HG03175 (cell line): ENCODE data around the gene LRBA.

ENCODE experiments used
- ATAC-seq: cut with Tn5 transposase; IDR thresholded peaks from one replicate; pipeline ENCODE4 v1.9.1; 2021; ENCODE audit warnings: mild to moderate bottlenecking, moderate library complexity; ENCODE audit not compliant: unreplicated experiment

LRBA gene

DNA sequence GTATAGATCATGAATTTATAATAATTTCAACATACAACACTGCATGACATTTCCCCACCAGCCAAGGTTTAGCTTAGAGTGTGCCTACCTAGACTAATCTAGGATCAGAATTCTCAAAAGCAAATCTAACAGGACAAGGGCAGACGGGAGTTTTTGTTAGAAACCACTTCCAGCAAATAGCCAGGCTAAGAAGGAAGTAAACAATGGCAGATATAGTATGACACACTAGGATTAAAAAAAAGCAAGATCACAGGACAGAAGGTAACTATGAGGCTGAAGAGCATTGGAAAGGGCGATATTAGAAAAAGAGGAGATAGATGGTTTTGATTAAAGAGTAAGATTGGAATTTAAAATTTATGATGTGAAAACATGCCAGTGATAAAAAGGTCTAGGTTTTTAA lies 124.8 kb downstream of the LRBA start:
- ATAC-seq, result no peak

DNA sequence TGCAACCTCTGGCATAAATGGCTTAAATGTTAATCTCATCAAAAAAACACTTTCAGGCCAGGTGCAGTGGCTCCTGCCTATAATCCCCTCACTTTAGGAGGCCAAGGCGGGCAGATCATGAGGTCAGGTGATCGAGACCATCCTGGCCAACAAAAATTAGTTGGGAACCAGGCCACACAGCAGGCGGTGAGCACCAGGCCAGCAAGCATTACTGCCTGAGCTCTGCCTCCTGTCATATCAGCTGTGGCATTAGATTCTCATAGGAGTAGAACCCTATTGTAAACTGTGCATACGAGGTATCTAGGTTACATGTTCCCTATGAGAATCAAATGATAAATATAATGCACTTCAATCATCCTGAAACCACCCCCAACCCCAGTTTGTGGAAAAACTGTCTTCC lies 125.8 kb downstream of the LRBA start:
- no peak for ATAC-seq

DNA sequence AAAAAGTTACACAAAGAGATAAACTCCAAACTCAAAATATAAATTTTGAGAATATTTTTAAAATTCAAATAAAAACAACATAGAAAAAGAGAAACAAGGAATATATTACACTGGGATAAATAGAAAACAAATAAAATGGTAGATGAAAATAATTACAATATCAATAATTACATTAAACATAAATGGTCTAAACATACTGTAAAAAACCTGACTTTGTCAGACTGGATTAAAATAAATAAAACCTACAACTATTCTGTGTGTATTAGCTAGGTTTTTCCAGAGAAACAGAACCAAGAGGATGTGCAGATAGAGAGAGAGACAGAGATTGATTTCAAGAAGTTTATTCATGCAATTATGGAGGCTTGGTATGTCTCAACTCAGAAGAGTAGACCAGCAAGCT lies 126.5 kb downstream of the LRBA start:
- ATAC-seq, result no peak

DNA sequence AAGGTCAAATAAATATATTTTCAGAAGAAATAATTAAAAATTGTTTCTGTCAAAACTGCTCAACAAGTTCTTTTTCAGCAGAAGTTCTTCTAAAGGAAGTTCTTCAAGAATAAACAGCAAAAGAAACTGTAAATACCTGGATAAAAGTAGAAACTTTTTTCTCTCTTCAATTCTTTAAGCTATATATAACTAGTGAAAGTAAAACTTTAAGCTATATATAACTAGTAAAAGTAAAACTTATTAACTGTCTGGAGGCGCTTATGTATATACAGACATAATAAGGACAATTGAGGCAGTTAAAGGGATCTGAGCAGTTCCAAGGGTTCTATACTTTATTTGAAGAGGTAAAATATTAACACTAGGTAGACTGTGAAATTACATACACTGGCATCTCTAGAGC lies 126.9 kb downstream of the LRBA start:
- no peak for ATAC-seq

DNA sequence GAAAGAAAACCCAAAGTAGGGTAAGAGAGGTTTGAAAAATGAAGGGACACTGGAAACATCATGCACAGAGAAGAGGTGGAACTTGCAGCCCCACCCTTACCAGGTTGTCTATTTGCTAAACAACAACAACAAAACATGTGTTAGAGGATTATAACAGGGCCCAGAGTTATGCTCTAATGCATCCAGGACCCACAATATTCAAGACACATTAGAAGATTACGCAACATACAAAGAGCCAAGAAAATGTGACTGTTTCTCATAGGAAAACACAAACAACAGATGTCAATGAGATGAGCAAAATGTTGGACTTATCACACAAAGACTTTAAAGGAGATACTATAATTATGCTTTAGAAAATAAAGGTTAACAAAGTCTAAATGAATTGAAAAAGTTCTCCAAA lies 128.5 kb downstream of the LRBA start:
- ATAC-seq, result no peak

DNA sequence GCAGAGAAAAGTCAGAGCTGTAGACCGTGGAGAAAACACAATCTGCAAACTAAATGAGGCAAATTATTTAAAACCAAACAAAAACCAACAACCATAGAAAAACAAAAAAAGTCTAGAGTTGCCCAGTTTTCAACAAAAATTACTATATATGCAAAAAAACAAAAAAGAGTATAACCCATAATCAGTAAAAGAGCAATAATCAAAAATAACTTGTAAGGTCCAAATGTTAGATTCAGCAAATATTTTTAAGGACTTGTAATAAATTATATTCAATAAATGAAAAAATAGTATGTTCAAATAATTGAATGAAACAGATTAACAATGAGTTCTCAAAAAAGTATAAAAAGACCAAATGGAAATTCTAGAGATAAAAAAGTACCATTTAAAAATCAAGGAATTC lies 130.5 kb downstream of the LRBA start:
- no peak for ATAC-seq

DNA sequence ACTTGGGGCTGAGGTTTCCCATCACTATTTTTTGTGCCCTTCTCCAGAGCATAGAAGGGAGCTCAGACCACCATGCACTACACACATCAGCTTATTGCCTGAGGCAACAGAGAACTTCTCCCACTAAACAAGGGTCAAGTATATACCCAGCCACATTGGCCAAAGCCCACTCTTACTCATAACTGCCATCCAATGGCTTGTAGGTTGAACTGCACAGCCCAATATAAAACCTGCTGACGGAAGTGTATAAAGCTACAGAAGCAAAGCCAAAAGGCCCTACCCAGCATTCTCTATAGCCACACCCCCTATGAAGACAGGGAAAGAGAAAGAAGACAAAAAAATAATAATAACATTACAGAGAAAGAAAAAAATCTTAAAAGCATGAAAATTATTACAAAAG lies 139.7 kb downstream of the LRBA start:
- no peak for ATAC-seq

DNA sequence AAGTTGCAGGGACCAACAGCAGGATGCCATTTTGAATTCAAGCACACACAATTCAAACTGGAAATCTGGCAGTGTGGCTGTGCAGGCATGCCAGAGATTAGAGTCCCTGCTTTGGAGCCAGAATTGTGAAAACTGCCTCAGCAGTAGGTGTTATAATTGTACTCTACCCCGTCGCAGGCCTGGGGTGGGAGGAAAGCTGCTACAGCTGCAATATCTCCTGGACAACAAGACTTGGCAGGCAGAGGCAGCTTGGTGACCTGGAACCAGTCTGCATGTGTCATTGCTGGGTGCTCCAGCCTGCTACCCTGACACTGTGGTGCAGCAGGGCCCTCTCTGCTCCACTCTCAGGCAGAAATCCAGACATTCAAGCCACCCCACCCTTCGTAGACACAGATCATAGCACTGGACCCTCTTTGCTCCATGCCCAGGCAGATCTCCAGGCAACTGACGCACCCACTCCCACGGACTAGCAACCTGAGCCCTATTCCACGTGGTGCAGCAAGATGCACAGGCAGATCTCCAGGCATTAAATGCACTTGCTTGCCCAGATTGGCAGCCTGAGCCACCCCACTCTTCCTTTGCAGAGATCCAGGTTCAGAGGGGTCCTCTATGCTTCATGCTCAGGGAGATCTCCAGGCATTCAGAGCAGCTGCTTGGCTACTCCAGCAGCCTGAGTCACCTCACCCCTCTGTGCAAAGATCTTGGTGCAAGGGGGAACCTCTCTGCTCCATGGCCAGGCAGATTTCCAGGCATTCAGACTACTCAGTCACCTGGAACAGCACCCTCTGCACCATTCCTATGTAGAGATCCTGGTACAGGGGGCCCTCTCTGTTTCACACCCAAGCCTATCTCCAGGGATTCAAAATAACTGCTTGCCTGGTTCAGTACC lies 140.5 kb downstream of the LRBA start:
- ATAC-seq, result no peak

DNA sequence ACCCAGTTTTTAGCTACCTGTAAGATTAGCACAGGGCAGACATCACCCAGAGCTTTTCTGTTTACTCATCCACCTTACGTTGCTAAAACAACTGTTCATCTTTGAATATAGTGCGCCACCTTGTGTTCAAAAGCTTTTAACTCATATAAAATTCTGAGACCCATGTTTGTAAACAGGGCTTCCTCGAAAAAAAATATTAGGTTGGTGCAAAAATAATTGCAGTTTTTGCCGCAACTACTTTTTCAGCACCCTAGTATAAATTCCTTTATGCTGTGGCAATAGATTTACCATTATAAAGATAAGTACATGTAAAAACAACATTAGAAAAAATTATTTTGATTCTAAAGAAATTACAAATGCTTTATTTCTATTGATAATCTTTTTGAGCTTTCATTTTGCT lies 147.9 kb downstream of the LRBA start:
- peak; percentile 87 for ATAC-seq

DNA sequence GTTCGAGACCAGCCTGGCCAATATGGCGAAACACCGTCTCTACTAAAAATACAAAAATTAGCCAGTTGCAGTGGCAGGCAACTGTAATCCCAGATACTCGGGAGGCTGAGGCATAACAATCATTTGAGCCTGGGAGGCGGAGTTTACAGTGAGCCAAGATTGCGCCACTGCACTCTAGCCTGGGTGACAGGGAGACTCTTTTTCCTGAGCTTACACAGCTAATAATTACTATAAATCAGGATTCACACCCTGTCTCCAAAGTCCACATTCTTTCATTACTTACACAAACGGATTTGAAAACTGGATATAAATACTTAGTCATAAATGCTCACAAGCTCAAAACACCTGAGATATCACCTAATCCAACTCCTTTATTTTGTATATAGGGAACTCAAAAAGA lies 151.6 kb downstream of the LRBA start:
- no peak for ATAC-seq

DNA sequence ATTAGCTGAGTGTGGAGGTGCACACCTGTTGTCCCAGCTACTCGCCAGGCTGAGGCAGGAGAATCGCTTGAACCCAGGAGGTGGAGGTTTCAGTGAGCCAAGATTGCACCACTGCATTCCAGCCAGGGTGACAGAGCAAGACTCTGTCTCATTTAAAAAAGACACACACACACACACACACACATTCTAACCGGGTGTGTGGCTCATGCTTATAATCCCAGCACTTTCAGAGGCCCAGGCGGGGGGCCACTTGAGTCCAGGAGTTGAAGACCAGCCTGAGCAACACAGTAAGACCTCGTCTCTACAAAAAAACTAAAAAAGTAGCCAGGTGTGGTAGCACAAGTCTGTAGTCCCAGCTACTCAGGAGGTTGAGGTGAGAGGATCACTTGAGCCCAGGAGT lies 152.3 kb downstream of the LRBA start:
- ATAC-seq, result no peak

DNA sequence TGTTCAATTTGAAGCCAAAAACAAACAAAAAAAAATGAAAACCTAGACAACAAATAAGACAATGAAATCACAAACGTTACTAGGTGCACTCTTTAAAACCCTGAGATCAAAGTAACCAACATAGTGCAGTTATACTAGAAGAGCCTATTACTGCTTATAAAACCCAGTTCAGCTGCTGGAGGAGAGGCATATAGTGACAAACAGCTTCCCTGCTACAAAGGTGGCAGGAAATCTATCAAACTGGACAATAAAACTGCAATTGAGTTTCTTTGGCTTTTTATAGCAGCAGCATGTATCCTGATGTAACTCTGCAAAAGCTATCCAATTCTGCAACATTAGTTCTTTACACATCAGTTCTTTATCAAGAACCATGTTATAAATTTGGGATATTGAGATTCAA lies 155.6 kb downstream of the LRBA start:
- no peak for ATAC-seq

DNA sequence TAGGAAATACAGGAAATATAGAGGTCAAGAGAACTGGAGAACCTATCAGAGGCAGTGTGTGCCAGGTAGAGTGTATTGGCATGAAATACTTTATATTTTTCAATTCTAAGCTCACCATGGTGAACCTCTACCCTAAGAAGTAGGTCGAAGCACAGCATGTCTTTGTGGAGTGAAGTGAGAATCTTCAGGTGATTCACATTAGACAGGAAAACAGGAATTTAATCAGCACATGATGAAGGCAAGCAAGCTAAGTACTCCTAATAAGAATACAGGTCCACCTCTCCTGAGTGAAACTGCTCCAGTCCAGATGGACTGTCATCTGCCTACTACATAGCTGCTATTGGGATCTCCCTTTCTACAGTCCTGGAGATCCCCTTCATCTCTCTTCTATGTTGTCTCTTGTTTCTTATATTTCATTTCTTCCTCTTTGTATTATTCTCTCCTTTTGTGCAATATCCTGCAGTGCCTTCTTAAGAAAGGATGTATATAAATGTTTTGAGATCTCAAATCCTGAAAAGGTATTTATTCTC lies 159.0 kb downstream of the LRBA start:
- no peak for ATAC-seq

DNA sequence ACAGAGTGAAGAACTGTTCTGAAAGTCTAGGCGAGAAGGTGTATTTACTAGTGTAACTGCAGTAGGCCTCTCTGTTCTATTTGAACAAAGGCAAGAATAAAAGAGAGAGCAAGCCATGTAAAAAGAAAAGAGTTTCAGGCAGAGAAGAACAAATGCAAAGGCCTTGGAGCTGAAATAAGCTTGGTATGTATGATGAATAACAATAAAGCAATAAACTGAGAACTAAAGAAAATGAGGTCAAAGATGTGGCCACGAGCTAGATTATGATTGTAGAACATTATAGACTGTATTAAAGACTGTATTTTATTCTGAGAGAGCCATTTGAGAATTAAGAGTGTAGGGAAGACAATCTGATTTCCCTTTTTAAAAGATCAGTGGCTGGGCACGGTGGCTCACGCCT lies 160.5 kb downstream of the LRBA start:
- no peak for ATAC-seq

DNA sequence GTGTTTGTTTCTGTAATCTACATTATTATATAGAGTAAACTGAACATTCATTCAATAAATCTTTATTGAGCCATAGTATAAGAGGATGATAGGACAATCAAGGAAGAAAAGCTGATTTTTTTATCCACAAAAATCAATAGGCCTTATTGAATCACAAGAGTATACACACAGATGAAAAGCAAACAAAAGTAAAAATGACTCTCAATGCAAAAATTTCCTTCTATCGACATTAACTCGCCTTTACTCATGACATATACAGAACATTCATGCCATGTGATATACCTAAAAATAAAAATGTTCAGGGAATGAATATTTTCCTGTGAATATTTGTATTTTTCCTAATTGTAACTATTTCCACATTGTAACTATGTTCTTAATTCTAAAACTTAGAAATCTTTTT lies 161.2 kb downstream of the LRBA start:
- no peak for ATAC-seq

DNA sequence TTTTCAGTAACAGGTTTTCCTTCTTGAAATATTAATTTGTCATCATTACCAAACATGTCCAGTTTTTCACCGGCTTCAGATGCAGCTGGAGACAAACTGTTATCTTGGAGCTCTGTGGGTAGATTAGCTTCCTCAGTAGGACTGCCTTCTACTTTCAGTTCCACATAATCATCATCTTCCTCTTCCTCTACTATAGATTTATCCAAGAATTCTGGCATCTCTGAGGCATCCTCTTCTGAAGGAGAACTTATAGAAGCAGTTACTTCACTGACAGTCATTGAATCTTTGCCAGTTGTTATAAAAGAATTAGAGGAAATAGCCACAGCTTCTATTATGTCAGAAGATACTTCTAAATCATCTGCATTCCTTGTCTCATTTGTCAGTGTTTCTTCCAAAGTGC lies 162.9 kb downstream of the LRBA start:
- ATAC-seq, result no peak

DNA sequence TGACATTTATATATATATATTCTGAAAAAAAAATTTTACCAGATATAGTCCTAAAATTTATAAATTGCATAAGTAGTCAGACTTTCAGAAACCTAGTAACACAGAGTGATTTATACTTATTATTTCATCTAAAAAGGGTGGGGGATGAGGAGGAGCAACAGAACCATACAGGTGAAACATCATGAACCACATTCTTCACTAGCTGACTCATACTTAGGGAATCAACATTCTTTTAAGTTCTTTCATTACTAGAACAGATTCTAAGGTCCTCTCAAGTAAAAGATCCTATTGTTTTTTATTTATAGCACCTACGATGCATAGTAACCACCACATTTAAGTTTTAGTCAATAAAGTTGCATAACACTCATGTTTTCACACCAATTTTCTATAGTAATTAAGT lies 166.1 kb downstream of the LRBA start:
- no peak for ATAC-seq

DNA sequence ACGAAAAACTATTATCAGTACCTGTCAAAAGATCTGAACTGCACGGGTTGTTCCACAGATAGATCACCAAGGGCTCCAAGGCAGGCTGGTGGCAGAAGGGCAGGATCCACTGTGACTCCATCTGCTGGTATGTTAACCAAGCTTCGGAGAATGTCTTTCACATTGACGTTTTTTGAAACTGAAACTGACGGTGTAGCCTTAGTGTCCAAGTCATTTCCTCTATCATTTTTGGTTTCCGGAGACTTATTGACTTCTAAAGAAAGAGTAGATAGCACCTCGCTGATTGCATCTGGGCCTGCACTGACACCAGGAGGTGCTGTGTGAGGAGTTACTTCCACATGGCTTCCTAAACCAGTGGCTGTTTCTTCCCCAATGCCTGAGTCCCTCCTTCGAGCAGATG lies 186.9 kb downstream of the LRBA start:
- peak; percentile 98 for ATAC-seq

DNA sequence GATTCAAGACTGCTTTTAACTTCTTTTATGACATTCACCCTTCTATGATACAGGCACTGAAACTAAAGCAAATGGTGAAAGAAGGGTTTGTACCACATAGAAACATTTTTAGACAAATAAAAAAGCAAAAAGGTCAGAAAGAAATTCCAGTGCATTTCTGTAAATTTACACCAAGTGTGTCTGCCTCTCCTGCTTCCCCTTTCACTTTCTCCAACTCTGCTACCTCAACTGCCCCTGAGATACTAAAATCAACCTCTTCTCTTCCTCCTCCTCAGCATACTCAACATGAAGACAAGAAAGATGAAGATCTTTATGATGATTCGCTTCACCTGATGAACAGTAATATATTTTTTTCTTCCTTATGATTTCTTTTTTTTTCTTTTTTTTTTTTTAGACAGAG lies 187.9 kb downstream of the LRBA start:
- ATAC-seq, result no peak

DNA sequence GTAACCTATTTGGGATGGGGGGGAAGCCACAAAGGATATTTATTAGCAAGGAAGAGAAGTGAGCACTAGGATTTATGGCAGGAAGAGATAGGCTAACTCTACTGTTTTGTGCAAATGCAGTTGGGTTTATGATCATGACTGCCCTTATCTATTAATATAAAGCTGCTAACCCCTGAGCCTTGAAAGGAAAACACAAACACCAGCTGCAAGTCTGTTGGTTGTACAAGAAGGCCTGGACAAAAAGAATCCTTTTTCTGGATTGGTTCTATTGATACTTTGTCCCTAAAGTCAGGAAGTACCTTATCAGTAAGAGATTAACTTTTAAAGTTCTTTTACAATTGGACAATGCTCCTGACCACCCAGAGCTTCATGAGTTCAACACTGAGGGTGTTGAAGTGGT lies 188.8 kb downstream of the LRBA start:
- no peak for ATAC-seq

DNA sequence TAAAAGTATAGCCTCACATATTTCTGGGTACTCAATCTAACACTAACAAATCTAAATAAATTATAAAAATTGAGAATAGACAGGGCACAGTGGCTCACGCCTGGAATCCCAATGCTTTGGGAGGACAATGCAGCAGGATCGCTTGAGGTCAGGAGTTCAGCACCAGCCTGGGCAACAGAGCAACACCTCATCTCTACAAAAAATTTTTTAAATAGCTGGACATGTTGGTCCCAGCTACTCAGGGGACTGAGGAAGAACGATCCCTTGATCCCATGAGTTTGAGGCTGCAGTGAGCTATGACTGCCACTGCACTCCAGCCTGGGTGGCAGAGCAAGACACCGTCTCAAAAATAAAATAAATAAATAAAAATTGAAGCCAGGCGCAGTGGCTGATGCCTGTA lies 192.7 kb downstream of the LRBA start:
- ATAC-seq, result no peak

DNA sequence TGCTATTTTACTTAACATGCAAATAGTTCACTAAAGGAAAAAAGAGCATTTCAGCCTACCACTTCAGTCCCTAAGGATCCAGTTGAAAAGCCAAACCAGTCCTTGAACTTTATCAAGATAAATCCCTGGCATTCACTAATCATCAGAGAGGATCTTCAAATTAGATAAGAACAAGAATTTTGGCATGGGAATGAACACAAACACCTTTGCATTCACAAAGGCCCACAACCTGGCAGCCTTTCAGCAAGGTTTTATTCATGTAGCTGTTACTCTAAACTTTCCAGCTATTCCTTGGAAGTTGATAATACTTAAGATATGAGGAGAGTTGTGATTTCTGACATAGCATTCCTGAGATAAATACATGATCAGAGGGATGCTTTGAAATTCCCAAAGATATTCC lies 193.4 kb downstream of the LRBA start:
- ATAC-seq, result no peak

DNA sequence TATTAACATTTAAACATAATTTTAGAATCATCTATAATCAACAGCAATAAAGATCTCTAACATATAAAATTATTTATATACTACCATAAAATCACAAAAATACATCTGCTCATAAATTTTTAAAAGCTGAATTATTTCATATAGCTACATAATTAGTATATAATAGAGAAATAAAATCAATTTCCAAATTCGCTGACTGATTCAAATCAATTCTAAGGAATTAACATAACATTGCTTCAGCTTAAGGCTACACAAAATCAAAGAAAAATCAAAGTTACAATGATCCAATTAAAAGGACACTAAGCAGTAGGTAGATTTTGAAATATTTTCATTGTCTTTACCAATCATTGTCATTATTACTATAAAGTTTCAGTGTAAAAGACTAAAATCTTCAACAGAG lies 194.7 kb downstream of the LRBA start:
- no peak for ATAC-seq
